NCI-H69 (cell line): Measurements from ENCODE around the gene GGTLC2.
"Not testable (repeated sequence)": the region's sequence is repeated elsewhere in the genome, so short reads cannot be mapped to it uniquely, and the experiment has no call there.

Experiments
- DNase-seq: peaks from one replicate; lab custom pipeline; 2025; lab: John Stamatoyannopoulos, UW

Gene GGTLC2

GRCh38 chr22:22638313-22638712 lies 6.1 kb upstream of the GGTLC2 start:
- DNase-seq: peak; percentile 16

GRCh38 chr22:22642255-22642654 lies 2.2 kb upstream of the GGTLC2 start:
- DNase-seq: not testable (repeated sequence)

- not testable (repeated sequence) for DNase-seq
Observed at GRCh38 chr22:22645969-22646368, 1.6 kb downstream of the GGTLC2 start.

- DNase-seq: not testable (repeated sequence)
Observed at GRCh38 chr22:22647952-22648351, 3.5 kb downstream of the GGTLC2 start.

- not testable (repeated sequence) for DNase-seq
Observed at GRCh38 chr22:22648863-22649536, 4.6 kb downstream of the GGTLC2 start.

- DNase-seq: not testable (repeated sequence)
Observed at GRCh38 chr22:22649761-22650160, 5.3 kb downstream of the GGTLC2 start.

DNA sequence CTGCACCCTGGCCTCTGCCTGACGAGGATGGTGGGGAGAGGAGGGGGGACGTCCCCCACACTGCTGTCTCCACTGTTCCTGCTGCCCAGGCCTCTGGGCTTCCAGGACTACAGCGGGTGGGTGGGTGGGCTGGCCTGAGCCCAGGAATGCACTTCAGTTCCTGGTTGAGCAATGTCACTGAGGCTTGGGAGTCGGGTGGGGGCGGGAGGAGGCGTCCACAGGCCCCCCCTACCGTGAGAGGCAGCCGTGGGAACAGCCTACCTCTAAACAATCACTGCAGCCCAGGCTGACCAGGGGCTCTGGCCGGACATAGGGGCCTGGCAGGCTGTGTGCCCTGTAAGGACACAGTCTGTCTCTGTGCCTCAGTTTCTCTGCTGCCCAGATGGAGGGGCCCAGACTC lies 6.0 kb downstream of the GGTLC2 start:
- not testable (repeated sequence) for DNase-seq

DNA sequence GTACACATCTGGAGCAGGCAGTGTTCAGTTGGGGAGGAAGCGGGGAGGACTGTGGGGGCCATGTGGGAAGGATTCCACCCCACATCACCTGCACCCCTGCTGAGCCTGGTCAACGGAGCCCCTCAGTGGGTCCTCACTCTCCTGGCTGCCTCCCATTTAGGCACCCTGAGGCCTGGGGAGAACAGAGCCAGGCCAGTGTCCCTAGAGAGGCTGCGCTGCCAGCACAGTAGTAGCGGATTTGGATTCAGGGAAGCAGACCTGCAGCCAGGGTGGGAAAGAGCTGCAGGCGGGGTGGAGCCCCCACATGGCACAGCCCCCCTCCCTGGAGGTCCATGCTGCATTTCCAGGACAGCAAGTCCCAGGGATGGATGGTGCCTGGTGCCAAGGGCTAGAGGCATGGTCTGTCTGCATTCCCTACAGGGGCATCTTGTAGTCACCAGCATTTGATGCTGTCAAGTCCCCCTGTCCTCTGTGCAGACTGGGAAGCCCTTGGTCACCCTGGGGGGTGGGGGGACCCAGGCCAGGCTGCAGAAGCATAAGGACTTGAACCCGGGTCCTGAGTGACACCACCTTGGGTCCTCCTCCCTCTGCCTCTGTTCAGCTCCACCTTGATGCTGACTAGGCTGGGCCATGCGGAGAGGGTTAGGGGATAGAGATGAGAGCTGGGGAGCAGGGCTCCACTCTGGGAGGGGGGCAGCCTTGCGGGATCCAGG lies 6.5 kb downstream of the GGTLC2 start:
- not testable (repeated sequence) for DNase-seq

DNA sequence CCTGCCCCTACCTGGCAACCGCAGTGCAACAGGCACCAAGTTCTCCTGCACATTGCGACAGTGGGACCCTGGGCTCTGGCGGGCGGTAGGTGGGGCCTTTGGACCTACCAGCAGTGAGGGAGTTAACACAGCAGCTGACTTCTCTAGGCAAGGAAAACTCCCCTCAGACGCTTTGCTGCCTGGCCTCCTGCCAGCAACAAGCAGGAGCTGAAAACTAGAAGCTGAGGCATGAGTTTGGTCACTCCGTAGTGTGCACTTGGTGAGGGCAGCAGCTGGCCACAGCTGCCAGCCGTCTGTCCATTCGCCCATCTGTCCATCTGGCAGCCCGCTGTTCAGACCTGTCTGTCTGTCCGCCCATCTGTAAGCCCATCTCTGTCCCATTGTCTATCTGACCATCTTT lies 7.2 kb downstream of the GGTLC2 start:
- DNase-seq: peak; percentile 14

GRCh38 chr22:22652102-22652501 lies 7.7 kb downstream of the GGTLC2 start:
- DNase-seq: not testable (repeated sequence)

DNA sequence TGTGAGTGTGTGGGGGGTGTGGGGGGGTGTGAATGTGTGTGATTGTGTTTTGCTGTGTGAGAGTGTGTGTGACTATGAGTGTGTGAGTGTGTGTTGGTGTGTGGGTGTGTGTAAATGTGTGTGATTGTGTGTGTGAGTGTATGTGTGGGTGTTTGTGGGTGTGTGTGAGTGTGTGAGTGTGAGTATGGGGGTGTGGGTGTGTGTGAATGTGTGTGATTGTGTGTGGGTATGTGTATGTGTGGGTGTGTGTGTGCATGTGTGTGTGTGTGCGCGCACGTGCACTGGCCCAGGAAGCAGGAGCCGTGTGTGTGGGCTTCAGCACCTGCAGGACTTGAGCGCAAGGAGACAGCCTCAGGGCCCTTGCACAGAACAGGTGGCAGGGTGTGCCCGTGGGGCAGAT lies 8.2 kb downstream of the GGTLC2 start:
- DNase-seq: not testable (repeated sequence)

DNA sequence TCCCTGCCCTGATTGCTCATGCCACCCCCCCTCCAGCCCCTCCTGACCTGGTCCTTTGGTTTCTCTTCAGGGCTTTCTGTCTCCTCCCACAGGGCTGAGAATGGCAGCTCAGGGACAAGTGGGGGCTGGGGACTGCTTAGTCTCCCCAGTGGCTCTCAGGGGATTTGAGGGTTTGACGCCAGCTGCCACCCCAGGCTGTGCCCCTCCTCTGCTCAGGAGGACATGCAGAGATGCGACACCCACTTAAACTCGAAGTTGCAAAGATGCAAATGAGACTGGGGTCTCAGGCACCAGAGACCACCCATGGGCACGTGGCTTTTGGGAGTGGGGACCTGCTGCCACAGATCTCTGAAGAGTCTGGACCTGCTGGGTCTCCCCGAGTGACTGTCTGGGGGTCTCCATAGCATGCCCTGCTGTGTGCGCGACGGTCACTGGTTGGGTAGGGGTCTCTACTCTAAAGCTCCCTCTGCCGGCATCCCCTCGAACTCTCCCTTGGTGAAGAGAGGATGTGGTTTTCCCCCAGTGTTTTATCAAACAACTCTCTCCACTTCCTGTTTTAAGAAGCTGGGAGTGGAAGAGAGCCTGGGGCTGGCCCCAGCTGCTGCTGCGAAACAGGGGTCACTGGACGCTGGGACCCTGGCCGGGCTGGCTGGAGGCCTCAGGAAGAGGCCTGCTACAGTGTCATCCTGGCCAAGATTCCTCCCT lies 9.4 kb downstream of the GGTLC2 start:
- DNase-seq: not testable (repeated sequence)

DNA sequence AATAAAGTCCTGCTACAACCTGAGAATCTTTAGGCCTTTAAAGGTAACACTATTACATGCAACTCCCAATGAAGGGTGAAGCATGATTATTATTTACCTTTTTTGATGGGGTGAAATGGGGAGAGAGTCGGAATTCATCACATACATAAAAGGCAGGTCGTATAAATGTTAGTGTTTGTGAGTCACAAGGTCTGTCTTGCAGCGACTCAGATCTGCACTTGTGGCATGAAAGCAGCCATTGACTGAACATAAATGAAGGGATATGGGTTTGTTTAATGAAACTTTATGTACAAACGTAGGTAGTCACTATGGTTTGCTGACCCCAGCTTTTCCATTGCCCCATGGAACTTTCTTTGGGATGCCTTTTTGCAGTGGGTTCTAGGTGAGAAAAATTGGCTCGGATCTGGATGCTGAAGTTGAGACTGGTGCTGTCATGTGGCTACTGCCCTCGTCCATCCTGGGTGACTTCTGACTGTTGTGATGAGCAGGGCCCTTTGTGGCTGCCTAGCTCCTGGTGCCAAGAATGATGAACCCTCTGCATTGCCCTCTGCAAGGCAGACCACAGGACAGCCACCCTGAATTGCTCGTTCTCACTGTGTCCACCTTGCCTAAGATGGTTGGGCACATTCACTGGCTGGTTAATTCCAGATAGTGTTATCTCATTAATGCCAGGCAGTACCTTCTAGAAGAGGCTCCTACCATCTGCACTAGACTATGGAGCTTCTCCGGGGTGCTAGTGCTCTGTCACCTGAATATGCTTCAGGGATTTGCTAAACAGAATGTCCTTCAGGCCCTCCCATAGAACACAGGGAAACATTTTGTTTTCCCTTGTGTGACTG lies 11.3 kb downstream of the GGTLC2 start:
- DNase-seq: no peak

DNA sequence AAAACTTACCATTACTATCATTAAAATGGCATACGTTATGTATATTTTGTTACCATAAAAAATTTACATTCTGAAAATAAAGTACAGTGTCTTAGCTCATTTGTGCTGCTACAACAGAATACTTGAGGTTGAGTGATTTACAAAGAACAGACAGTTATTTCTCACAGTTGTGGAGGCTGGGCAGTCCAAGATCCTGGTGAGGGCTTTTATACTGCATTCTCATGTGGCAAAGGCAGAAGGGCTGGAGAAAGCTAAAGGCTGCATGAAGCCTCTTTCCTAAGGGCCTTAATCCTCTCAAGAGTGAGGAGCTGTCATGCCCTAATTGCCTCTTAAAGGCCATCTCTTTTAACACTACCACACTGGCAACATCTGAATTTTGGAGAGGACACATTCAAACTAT lies 13.3 kb downstream of the GGTLC2 start:
- no peak for DNase-seq

DNA sequence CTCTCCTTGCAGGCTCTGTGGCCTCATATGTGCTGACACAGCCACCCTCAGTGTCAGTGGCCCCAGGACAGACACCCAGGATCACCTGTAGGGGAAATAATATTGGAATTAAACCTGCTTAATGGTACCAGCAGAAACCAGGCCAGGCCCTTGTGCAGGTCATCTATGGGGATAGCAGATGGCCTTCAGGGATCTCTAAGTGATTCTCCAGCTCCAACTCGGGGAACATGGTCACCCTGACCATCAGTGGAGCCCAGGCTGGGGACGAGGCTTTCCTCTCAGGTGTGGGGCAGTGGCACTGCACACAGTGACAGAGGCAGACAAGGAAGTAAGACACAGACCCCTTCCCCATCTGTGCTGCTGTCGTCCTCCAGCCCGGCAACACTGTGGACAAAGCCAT lies 16.9 kb downstream of the GGTLC2 start:
- DNase-seq: no peak

- no peak for DNase-seq
Observed at GRCh38 chr22:22662095-22662494, 17.7 kb downstream of the GGTLC2 start.

- DNase-seq: no peak
Observed at GRCh38 chr22:22663861-22664800, 19.7 kb downstream of the GGTLC2 start.

DNA sequence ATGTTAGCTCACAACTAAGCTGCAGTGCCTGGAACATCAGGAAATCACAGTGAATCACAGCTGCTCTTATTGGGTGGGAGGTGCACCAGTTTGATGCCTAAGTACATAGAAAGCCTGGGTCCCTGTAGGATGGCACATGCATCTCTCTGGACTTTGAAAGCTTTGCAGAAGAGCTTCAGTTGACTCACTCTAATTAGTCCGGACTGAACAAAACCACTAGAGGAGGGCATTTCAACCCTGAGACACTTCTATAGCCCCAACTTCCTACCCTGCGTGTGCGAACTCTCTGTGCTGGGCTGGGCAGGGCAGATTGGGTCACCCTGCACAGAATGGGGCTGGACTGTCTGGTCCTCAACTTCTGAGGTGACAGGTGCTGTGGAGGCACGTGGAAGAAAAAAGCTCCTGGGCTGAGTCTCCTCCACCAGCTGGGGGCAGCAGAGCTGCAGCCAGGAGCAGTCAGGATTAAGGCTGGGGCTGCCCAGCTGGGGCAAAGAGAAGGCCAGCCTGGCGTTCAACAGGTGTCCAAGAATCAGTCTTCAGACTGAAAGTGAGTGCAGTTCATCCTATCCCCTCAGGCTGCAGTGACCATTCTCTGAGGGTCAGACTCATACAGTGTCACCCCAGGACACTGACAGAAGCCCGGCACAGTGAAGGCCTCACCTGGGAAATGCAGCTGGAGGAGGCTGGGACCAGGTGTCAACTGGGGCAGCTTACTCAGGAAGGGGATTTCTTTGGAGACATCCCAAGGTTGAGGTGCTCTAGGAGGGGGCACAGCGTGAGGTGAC lies 22.1 kb downstream of the GGTLC2 start:
- peak; percentile 37 for DNase-seq

- no peak for DNase-seq
Observed at GRCh38 chr22:22667966-22668880, 23.8 kb downstream of the GGTLC2 start.
